H9 (cell line): ENCODE data around the gene ARMS2. TPM values are rescaled to one million over a fixed set of nuclear protein-coding genes. Genes with fewer than 3 reads are reported as not detected.

Experiments
- DNase-seq: peaks from one replicate; pipeline ENCODE4 v3.0.0-alpha.2; 2017
- H2AFZ ChIP-seq: one replicate; pipeline ENCODE4 v1.6.1; 2013; ENCODE audit warnings: mild to moderate bottlenecking, low read length, control low read depth, moderate library complexity
- H2AK5ac ChIP-seq: 2 replicates; pipeline ENCODE4 v1.6.1; 2013; ENCODE audit warnings: low read length, control low read depth, mixed read lengths; ENCODE audit not compliant: insufficient read length
- H2BK120ac ChIP-seq: one replicate; pipeline ENCODE4 v1.6.1; 2013; ENCODE audit warnings: low read depth, mild to moderate bottlenecking, low read length, control low read depth, inconsistent platforms; ENCODE audit not compliant: poor library complexity, severe bottlenecking
- H2BK12ac ChIP-seq: 2 replicates; pipeline ENCODE4 v1.6.1; 2013; ENCODE audit warnings: low read length, control low read depth, mixed read lengths, low read depth; ENCODE audit not compliant: insufficient read length
- H2BK15ac ChIP-seq: 2 replicates; pipeline ENCODE4 v1.6.1; 2013; ENCODE audit warnings: low read depth, low read length, control low read depth
- H2BK20ac ChIP-seq: one replicate; pipeline ENCODE4 v1.6.1; 2013; ENCODE audit warnings: low read depth, mild to moderate bottlenecking, low read length, control low read depth, inconsistent platforms; ENCODE audit not compliant: poor library complexity, severe bottlenecking
- H2BK5ac ChIP-seq: 2 replicates; pipeline ENCODE4 v1.6.1; 2013; ENCODE audit warnings: low read length, control low read depth, mixed read lengths; ENCODE audit not compliant: insufficient read length
- H3K14ac ChIP-seq: 2 replicates; pipeline ENCODE4 v1.6.1; 2013; ENCODE audit warnings: low read length, control low read depth; ENCODE audit not compliant: insufficient read depth
- H3K18ac ChIP-seq: 2 replicates; pipeline ENCODE4 v1.6.1; 2013; ENCODE audit warnings: low read depth, mild to moderate bottlenecking, mixed read lengths, low read length, control low read depth; ENCODE audit not compliant: insufficient read length
- H3K23ac ChIP-seq: 2 replicates; pipeline ENCODE4 v1.6.1; 2013; ENCODE audit warnings: low read length, control low read depth, mixed read lengths, low read depth; ENCODE audit not compliant: insufficient read length
- H3K23me2 ChIP-seq: 2 replicates; pipeline ENCODE4 v1.6.1; 2013; ENCODE audit warnings: low read depth, mild to moderate bottlenecking, mixed read lengths, low read length, control low read depth; ENCODE audit not compliant: insufficient read length, poor library complexity, severe bottlenecking
- H3K27ac ChIP-seq: 2 replicates; pipeline ENCODE4 v1.5.1; 2013; ENCODE audit warnings: low read length, control low read depth, mixed read lengths, low read depth; ENCODE audit not compliant: insufficient read length
- H3K27me3 ChIP-seq: 2 replicates; pipeline ENCODE4 v1.6.1; 2013; ENCODE audit warnings: low read length, control low read depth, inconsistent platforms; ENCODE audit not compliant: insufficient read depth
- H3K4ac ChIP-seq: 2 replicates; pipeline ENCODE4 v1.6.1; 2013; ENCODE audit warnings: low read depth, mild to moderate bottlenecking, control low read depth, inconsistent platforms, low read length, moderate library complexity
- H3K4me1 ChIP-seq: 2 replicates; pipeline ENCODE4 v1.6.1; 2013; ENCODE audit warnings: low read length, control low read depth, inconsistent platforms; ENCODE audit not compliant: insufficient read depth
- H3K4me2 ChIP-seq: 2 replicates; pipeline ENCODE4 v1.6.1; 2013; ENCODE audit warnings: low read length, control low read depth, mixed read lengths; ENCODE audit not compliant: insufficient read length, insufficient read depth
- H3K56ac ChIP-seq: 2 replicates; pipeline ENCODE4 v1.6.1; 2013; ENCODE audit warnings: low read depth, mild to moderate bottlenecking, mixed read lengths, low read length, control low read depth; ENCODE audit not compliant: insufficient read length
- H3K79me1 ChIP-seq: 2 replicates; pipeline ENCODE4 v1.6.1; 2013; ENCODE audit warnings: low read depth, mild to moderate bottlenecking, moderate library complexity, low read length, control low read depth, inconsistent platforms; ENCODE audit not compliant: insufficient read depth, poor library complexity, severe bottlenecking
- H3K79me2 ChIP-seq: 2 replicates; pipeline ENCODE4 v1.6.1; 2013; ENCODE audit warnings: low read length, control low read depth, inconsistent platforms; ENCODE audit not compliant: insufficient read depth
- H3K9ac ChIP-seq: 2 replicates; pipeline ENCODE4 v1.6.1; 2013; ENCODE audit warnings: low read length, control low read depth, mixed read lengths; ENCODE audit not compliant: insufficient read length; ENCODE audit errors: extremely low read depth
- H3K9me3 ChIP-seq: one replicate; pipeline ENCODE4 v1.6.1; 2013; ENCODE audit warnings: low read depth, low read length, inconsistent platforms; ENCODE audit not compliant: control insufficient read depth
- H3T11ph ChIP-seq: one replicate; pipeline ENCODE4 v1.6.1; 2013; ENCODE audit warnings: mild to moderate bottlenecking, low read length, control low read depth, inconsistent platforms
- H4K20me1 ChIP-seq: one replicate; pipeline ENCODE4 v1.6.1; 2013; ENCODE audit not compliant: control insufficient read depth, insufficient read length, insufficient read depth
- H4K5ac ChIP-seq: 2 replicates; pipeline ENCODE4 v1.6.1; 2013; ENCODE audit warnings: low read depth, mild to moderate bottlenecking, mixed read lengths, low read length, control low read depth; ENCODE audit not compliant: insufficient read length
- H4K8ac ChIP-seq: replicated peaks from 2 replicates; pipeline ENCODE4 v1.6.1; 2013; ENCODE audit warnings: low read length, control low read depth, mixed read lengths, low read depth; ENCODE audit not compliant: insufficient read length
- H4K91ac ChIP-seq: 2 replicates; pipeline ENCODE4 v1.6.1; 2013; ENCODE audit warnings: low read depth, mild to moderate bottlenecking, moderate library complexity, mixed read lengths, low read length, control low read depth; ENCODE audit not compliant: insufficient read length
- H3K27ac Mint-ChIP-seq, 3 experiments: 2 replicates in 2 of 3; 3 replicates in 1 of 3; pipeline ENCODE4 v1.8.0; 2020 to 2021; ENCODE audit warnings: mixed read lengths in 3 of 3, mild to moderate bottlenecking in 1 of 3, moderate library complexity in 1 of 3
- H3K27me3 Mint-ChIP-seq: 2 replicates; pipeline ENCODE4 v1.8.0; 2021; ENCODE audit warnings: low read depth, mild to moderate bottlenecking, moderate library complexity, mixed read lengths
- H3K36me3 Mint-ChIP-seq, 3 experiments: 2 replicates in 2 of 3; 3 replicates in 1 of 3; pipeline ENCODE4 v1.8.0; 2020 to 2021; ENCODE audit warnings: low read depth in 3 of 3, mixed read lengths in 3 of 3; ENCODE audit not compliant: insufficient read depth in 1 of 3
- H3K4me1 Mint-ChIP-seq, 2 experiments: 2 replicates each; pipeline ENCODE4 v1.8.0; 2020; ENCODE audit warnings: mixed read lengths in 2 of 2
- H3K4me3 Mint-ChIP-seq, 2 experiments: 2 replicates in 1 of 2; 3 replicates in 1 of 2; pipeline ENCODE4 v1.8.0; 2020 to 2021; ENCODE audit warnings: mild to moderate bottlenecking in 2 of 2, mixed read lengths in 2 of 2, moderate library complexity in 1 of 2
- H3K9me3 Mint-ChIP-seq, 2 experiments: 2 replicates in 1 of 2; 3 replicates in 1 of 2; pipeline ENCODE4 v1.8.0; 2020; ENCODE audit warnings: mild to moderate bottlenecking in 2 of 2, mixed read lengths in 2 of 2, moderate library complexity in 1 of 2
- CTCF ChIP-seq: fragments of 200-600 bp; sonication (generic); conservative IDR thresholded peaks from 3 replicates; pipeline ENCODE4 v1.8.0; 2021; ENCODE audit warnings: antibody characterized with exemption, mild to moderate bottlenecking
- WGBS: extraction: QIAGEN DNeasy Blood & Tissue Kit; methylation state at CpG from one replicate; pipeline ENCODE4 v1.1.7; 2013; ENCODE audit warnings: missing lambda C conversion rate, low lambda C conversion rate, mixed read lengths; ENCODE audit not compliant: insufficient read length; ENCODE audit errors: extremely low coverage; 5-methylcytosine and 5-hydroxymethylcytosine counted together
- total RNA-seq: library from RNA; stranded (reverse); gene quantifications from 2 replicates; pipeline ENCODE4 v1.2.1, GENCODE V29; 2021

Gene ARMS2
- total RNA-seq, 1 experiment from 2014 or later, result not detected

DNA sequence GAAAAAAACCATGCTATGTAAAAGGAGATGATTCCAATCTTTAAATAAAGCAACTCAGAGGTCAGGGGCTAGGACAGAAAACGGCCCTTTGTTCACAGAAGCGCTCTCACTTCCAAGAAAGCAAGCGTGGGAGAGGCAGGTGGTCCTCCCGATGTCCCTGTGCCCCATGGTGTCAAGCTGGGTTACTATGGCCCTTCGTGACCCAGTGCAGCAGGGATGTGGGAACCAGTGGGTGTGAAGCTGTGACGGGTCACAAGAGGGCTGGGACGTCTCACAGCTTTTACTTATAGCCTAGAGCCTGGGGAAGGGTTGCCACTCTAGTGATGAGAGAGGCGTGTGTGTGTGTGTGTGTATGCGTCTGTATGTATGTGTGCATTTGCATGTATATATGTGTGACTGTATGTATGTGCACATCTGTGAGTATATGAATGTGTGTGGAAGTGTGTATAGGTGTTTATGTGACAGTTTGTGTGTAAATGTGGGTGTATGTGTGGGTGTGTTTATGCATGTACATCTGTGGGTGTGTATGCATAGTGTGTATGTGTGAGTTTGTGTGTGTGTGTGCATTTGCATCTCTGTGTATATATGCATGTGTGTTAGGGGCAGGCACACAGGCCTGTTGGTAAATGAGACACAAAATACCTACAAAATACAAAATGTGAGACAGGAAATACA is 32.1 kb downstream of the ARMS2 start:
- Histone ChIP-seq H3K18ac (no peak overlapping the region), H3K27ac (no peak overlapping the region), H4K8ac (no peak overlapping the region), H2AFZ (no peak overlapping the region), H3K9me3 (peaks cover 2% of the 10 kb centered on the region), H2BK12ac (no peak overlapping the region), H3K4me1 (no peaks in the 10 kb centered on the region), H3K23ac (no peak overlapping the region), H3K4me2 (no peak overlapping the region), H2BK120ac (no peak overlapping the region), H3K14ac (peak overlapping the region; percentile 53; the same call in 1 of the 2 replicates), H3K79me2 (no peaks in the 10 kb centered on the region), H2BK15ac (no peak overlapping the region), H2BK20ac (no peak overlapping the region), H2AK5ac (no peak overlapping the region), H3K56ac (no peak overlapping the region), H3K23me2 (no peaks in the 10 kb centered on the region), H4K20me1 (no peaks in the 10 kb centered on the region), H4K5ac (no peak overlapping the region), H2BK5ac (no peak overlapping the region), H3K9ac (no peak overlapping the region), H3K4ac (no peak overlapping the region), H3K27me3 (no peaks in the 10 kb centered on the region), H3K79me1 (no peaks in the 10 kb centered on the region), H4K91ac (no peak overlapping the region), H3T11ph (no peak overlapping the region)
- TF ChIP-seq CTCF, result no peak
- H3K4me3 Mint-ChIP-seq, result no peak overlapping the region; a peak in 1 of 5 replicates
- peaks cover 2% of the 10 kb centered on the region for H3K27me3 Mint-ChIP-seq
- peaks cover 4% of the 10 kb centered on the region in 2 experiments for H3K9me3 Mint-ChIP-seq
- no CpG with 5 or more reads among the region's 9 CpGs for WGBS
- peaks cover 0 to 8% of the 10 kb centered on the region in 2 experiments; a peak in 3 of 4 replicates for H3K4me1 Mint-ChIP-seq
- peaks cover 4 to 6% (median 4%) of the 10 kb centered on the region in 3 experiments; a peak in 6 of 7 replicates for H3K36me3 Mint-ChIP-seq
- no peak overlapping the region for H3K27ac Mint-ChIP-seq
- no peak for DNase-seq
